Ovary (tissue), 3 donors: ENCODE data around the gene DIP2C.

Experiments
- POLR2A ChIP-seq: fragments of 450-650 bp; IDR thresholded peaks from one replicate; pipeline ENCODE4 v1.6.1; 2017; ENCODE audit warnings: antibody characterized with exemption, mild to moderate bottlenecking, moderate library complexity
- TF ChIP-seq, protein P1 (sequence below), 3 donors: fragments of 450-650 bp in 2 of 3; fragments of 200-600 bp in 1 of 3; IDR thresholded peaks; one replicate each; pipeline versions ENCODE4 v1.5.1 to v1.8.0; 2016 to 2022; ENCODE audit warnings: antibody characterized with exemption in 3 of 3, mild to moderate bottlenecking in 1 of 3
- donor health status: DM: no; HTN: no; CAD: no.

DNA sequence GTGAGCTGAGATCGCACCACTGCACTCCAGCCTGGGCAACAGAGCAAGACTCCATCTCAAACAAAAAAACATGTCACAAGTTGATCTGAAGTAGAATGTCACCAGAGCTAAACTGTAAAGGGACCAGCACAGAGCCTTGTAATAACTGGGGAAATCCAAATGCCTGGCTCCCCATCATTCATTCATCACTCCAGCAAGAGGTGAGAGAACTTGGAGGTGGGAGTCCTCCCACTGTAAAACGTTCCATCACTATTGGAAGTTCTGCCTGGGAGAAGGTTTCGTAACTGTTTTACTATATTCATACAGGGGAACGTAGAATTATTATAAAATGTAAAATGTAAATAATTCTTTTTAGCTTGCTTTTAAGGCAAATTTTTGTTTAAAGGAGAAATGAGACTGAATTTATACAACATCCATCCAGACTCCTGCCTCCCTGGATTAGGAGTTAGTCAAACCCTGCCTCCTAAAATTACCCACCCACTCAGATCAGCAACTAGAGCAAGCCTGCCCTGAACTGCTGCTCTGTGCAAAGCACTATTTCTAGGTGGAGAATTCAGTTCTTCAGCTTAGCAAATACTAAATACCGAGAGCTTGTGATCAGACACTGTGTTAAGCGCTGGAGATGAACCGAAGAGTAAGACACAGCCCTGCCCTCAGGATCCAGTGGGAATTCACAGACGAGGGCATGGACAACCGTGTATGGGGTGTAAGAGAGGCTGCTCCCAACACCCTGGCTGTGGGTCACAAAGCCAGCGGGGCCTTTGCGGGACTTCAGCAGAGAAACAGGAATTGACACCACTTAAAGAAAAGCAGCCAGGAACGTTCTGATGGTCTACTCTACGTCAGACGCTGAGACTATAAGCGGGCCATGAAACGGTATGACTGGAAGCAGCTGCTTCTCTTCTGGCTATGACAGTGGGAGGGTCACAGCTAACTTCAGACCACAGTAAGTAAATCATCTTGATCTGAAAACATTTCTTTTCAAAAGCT lies 345.9 kb downstream of the DIP2C start:
- TF ChIP-seq, protein P1, sequence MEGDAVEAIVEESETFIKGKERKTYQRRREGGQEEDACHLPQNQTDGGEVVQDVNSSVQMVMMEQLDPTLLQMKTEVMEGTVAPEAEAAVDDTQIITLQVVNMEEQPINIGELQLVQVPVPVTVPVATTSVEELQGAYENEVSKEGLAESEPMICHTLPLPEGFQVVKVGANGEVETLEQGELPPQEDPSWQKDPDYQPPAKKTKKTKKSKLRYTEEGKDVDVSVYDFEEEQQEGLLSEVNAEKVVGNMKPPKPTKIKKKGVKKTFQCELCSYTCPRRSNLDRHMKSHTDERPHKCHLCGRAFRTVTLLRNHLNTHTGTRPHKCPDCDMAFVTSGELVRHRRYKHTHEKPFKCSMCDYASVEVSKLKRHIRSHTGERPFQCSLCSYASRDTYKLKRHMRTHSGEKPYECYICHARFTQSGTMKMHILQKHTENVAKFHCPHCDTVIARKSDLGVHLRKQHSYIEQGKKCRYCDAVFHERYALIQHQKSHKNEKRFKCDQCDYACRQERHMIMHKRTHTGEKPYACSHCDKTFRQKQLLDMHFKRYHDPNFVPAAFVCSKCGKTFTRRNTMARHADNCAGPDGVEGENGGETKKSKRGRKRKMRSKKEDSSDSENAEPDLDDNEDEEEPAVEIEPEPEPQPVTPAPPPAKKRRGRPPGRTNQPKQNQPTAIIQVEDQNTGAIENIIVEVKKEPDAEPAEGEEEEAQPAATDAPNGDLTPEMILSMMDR (IDR thresholded peaks at IDR 0.05) = no peak
- TF ChIP-seq POLR2A = no peak
